GM21619 (cell line): ENCODE data around the gene NUDT21.
"Not testable (repeated sequence)": the region's sequence is repeated elsewhere in the genome, so short reads cannot be mapped to it uniquely, and the experiment has no call there.

Experiments used
- ATAC-seq: cut with Tn5 transposase; IDR thresholded peaks from one replicate; pipeline ENCODE4 v1.9.1; 2021; ENCODE audit not compliant: unreplicated experiment

NUDT21 gene

DNA sequence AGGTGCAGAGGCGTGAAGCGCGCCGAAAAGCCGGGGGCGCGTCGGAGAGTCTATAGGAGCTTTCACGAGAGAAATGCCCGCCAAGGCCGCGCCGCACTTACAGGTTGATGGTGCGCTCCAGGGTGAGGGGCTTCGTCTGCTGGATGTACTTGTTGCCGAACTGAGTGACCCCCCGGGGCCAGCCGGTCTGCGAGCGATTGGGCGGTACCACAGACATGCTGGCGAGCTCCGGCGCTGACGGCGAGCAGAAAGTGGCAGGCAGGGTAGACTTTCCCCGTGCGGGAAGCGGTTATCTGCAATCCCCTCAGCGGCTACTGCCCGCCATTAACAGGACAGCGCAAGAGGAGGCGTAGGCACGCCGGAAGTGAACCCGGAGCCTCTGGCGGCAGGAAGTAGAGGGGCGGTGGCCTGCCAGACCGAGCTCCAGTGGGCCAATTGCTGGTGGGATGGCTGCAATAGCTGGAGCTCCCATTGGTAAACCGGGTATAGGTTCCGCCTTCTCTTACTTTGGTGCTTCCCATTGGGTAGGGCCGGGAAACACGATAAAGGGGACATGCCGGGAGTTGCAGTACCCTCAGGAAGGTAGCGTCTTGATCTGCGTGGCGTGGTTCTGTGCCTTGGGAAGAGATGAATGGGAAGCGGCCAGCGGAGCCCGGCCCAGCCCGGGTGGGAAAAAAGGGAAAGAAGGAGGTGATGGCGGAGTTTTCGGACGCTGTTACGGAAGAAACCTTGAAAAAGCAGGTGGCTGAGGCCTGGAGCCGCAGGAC is at the start of gene NUDT21, which contains the start of gene OGFOD1:
TSS of gene NUDT21 (minus strand) at position 347 of the 767 bp plus-strand sequence. CDS start at position 217, 130 bp downstream.
TSS of gene OGFOD1 (plus strand) at position 569 of the 767 bp plus-strand sequence. CDS start at position 628, 59 bp downstream.
- ATAC-seq = peak; percentile 98

DNA sequence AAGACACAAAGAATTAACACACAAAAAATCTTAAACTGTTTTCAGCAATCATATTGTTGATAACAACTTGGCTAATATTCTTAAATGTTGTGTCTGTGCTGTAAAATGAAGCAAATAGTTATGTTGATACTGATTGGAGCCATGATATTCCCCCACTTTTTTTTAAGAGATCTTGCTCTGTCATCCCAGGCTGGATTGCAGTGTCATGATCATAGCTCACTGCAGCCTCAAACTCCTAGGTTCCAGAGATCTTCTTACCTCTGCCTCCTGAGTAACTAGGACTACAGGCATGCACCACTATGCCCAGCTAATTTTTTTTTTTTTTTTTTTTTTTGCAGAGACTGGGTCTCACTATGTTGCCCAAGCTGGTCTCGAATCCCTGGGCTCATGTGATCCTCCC is 42.7 kb upstream of the NUDT21 start:
- ATAC-seq = no peak

DNA sequence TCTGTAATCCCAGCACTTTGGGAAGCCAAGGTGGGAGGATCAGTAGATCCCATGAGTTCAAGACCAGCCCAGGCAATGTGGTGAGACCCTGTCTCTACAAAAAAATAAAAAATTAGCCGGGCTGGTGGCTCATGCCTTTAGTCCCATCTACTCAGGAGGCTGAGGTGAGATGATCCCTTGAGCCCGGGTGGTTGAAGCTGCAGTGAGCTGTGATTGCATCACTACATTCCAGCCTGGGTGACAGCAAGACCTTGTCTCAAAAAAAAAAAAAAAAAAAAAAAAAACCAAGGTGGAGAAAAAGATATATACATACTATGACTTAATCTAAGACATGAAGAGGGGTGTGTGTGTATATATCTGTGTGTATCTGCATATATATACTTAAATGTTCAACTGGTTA is 42.0 kb upstream of the NUDT21 start:
- ATAC-seq = no peak

DNA sequence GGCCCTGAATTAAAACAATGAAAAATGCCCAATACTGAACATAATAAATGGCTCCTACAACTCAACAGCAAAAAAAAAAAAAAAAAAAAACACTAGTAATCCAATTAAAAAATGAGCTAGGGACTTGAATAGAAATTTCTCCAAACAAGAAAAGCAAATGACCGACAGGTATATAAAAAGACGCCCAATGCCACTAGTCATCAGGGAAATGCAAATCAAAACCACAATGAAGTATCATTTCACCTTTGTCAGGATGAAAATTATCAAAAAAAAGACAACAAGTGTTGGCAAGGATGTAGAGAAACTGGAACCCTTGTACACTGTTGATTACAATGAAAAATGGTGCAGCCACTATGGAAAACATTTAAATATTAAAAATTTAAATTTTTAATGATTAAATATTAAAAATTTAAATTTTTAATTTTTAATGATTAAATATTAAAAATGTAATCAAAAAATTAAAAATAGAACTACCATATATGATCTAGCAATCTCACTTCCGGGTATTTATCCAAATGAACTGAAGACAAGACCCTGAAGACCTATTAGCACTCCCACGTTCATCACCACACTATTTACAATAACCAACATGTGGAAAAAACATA is 40.6 kb upstream of the NUDT21 start:
- no peak for ATAC-seq

GRCh38 chr16:56488868-56489267 is 37.7 kb upstream of the NUDT21 start:
- ATAC-seq = not testable (repeated sequence)

DNA sequence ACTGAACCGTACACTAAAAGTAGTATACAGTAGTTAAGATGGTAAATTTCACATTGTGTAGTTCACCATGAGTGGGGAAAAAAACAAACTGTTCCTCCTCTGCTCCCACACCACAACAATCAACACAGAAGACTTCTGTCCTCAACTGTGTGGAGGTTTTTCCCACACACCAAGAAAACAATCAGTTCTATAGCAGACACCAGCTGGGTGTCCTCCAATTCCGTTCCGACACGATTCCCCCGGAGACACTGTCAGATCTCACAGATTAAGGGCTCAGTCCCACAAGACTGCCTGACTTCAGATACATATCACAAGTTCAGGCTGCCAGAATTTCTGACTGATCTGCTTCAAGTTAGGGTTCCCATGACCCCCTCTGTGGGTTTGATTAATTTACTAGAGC is 36.9 kb upstream of the NUDT21 start:
- ATAC-seq = no peak

GRCh38 chr16:56483394-56483793 is 32.3 kb upstream of the NUDT21 start:
- ATAC-seq = no peak

- ATAC-seq = no peak
These were observed 31.6 kb upstream of the NUDT21 start for GRCh38 chr16:56482683-56483236.

GRCh38 chr16:56481468-56482122 is 30.5 kb upstream of the NUDT21 start:
- no peak for ATAC-seq

GRCh38 chr16:56480776-56481467 is 29.8 kb upstream of the NUDT21 start:
- ATAC-seq = no peak

DNA sequence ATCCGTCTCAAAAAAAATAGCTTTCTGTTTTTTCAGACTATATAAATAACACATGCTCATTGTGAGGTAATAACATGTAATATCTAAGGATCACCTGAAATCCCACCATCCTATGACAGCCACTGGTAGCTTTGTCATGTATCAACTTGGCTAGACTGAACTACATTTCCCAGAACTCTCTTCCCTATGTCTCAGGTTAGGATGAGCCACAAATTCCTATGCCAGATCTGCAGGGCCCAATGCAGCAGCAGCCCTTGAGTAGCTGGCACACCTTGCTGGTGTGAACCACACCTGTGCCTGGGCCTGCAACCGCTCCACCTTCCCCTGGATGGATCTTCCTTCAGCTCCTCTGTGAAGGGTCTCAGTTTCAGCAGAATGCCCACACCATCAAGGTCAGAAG is 28.3 kb upstream of the NUDT21 start:
- no peak for ATAC-seq

DNA sequence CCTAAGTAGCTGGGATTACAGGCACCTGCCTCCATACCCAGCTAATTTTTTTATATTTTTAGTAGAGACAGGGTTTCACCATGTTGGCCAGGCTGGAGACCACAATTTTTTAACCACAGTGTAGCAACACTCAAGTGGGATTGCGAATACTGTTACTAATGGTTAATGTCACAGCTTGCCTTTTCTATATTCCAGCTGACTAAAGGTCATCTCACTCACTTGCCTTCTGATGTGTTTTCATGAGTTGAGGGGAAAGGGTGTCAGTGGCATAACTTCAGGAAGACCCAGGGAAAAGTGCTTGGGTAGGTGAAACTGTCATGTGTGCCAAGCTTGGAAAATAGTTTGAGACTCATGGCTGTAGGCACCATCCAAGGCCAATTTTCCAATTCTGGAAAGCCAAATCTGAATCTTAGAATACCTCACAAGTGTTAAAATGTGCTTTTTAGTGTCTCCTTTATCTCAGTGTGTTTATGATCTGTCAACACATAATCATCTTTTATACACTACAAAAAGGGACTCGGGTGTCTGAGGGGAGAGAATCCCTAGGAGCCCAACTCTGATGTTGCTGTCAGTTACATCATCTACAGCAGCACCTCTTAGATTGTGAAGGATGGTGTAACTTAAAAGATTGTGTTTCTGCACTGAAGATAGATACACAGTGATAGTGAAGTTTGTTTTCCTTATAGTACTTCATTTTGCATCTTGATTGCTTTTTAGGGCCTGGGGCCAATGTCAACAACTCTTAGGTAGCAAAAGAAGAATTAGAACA is 27.3 kb upstream of the NUDT21 start:
- no peak for ATAC-seq

- ATAC-seq = no peak
These were observed 26.2 kb upstream of the NUDT21 start for GRCh38 chr16:56477096-56477878.

DNA sequence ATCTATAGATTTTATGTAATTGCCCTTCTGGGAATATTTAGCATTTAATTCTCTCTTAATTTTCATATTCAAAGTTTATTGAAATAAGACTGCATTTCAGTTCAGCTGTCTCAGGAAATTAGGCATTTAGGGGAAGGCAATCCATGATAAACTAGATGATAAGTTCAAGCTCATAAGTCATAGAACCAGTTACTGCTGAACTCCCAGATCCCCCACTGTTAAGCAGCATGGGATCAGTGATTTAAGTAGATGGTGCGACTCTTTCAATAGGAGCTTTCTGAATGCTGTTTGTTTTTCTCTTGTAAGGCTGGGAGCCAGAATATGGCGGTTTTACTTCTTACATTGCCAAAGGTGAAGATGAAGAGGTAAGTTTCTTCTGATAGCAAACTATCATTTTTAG is 24.1 kb upstream of the NUDT21 start:
- no peak for ATAC-seq

GRCh38 chr16:56470666-56471065 is 19.5 kb upstream of the NUDT21 start:
- no peak for ATAC-seq

GRCh38 chr16:56470232-56470631 is 19.1 kb upstream of the NUDT21 start:
- ATAC-seq = no peak

GRCh38 chr16:56469748-56470147 is 18.6 kb upstream of the NUDT21 start:
- ATAC-seq = no peak

DNA sequence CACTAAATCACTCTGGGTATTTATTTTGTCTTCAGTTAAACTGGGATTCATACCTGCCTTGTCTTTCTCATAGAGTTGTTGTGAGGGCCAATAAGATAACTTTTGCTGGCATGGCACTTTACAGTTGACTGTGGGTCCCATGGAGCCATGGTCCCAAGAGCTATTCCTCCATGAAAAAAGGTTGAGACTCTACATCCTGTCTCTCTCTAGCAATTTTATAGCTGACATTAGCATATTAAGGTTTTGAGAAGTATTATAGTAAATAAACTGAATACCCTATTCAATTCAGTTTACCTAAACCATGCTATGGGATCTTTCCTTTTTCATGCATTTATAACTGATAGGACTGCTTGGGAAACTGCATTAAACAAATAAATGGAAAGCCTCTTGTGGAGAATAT is 17.7 kb upstream of the NUDT21 start:
- ATAC-seq = no peak

GRCh38 chr16:56466344-56466743 is 15.2 kb upstream of the NUDT21 start:
- no peak for ATAC-seq

DNA sequence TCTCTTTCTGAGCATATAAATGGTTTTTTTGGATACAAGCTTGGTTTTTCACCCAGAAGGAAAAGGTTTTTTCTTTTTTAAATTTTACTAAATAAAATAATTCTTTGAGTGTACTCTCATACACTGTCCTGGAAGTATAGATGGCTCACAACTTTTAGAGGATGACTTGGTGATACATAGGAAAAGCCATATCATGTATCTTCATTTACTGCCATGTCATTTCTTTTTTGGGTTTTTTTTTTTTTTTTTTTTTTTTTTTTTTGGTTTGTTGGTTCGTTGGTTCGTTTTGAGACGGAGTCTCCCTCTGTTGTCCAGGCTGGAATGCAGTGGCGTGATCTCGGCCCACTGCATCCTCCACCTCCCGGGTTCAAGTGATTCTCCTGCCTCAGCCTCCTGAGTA is 12.0 kb upstream of the NUDT21 start:
- no peak for ATAC-seq
